ENCODE results near the gene CLEC5A.
"Not testable (repeated sequence)": the region's sequence is repeated elsewhere in the genome, so short reads cannot be mapped to it uniquely, and the experiment has no call there.

Gene CLEC5A

GRCh38 chr7:141946796-141947195, at the start of gene CLEC5A:
CLEC5A (minus strand) TSS chr7:141946974; CDS start chr7:141946292, 682 bp downstream.
- in situ Hi-C loops (cut with MboI; ENCODE audit: low sequenced_read_pairs), result no loop called here

GRCh38 chr7:141993354-141993753, 46.6 kb upstream of the CLEC5A start:
- in situ Hi-C loops (cut with MboI; ENCODE audit: low sequenced_read_pairs), result no loop called here

GRCh38 chr7:141992688-141993087, 45.9 kb upstream of the CLEC5A start:
- in situ Hi-C loops (cut with MboI; ENCODE audit: low sequenced_read_pairs), result no loop called here

GRCh38 chr7:141992156-141992555, 45.4 kb upstream of the CLEC5A start:
- in situ Hi-C loops (cut with MboI; ENCODE audit: low sequenced_read_pairs), result no loop called here

- in situ Hi-C loops (cut with MboI; ENCODE audit: low sequenced_read_pairs), result no loop called here
Measured at GRCh38 chr7:141991140-141991539, 44.4 kb upstream of the CLEC5A start.

GRCh38 chr7:141990011-141990725, 43.4 kb upstream of the CLEC5A start:
- in situ Hi-C loops (cut with MboI; ENCODE audit: low sequenced_read_pairs), result no loop called here

- in situ Hi-C loops (cut with MboI; ENCODE audit: low sequenced_read_pairs), result not testable (repeated sequence)
Measured at GRCh38 chr7:141987803-141988202, 41.0 kb upstream of the CLEC5A start.

- in situ Hi-C loops (cut with MboI; ENCODE audit: low sequenced_read_pairs), result no loop called here
Measured at GRCh38 chr7:141986923-141987322, 40.1 kb upstream of the CLEC5A start.

- in situ Hi-C loops (cut with MboI; ENCODE audit: low sequenced_read_pairs), result not testable (repeated sequence)
Measured at GRCh38 chr7:141985926-141986325, 39.2 kb upstream of the CLEC5A start.

- in situ Hi-C loops (cut with MboI; ENCODE audit: low sequenced_read_pairs), result no loop called here
Measured at GRCh38 chr7:141979568-141979967, 32.8 kb upstream of the CLEC5A start.

GRCh38 chr7:141978351-141978750, 31.6 kb upstream of the CLEC5A start:
- in situ Hi-C loops (cut with MboI; ENCODE audit: low sequenced_read_pairs), result no loop called here

- in situ Hi-C loops (cut with MboI; ENCODE audit: low sequenced_read_pairs), result no loop called here
Measured at GRCh38 chr7:141976524-141977245, 29.9 kb upstream of the CLEC5A start.

GRCh38 chr7:141975806-141976523, 29.2 kb upstream of the CLEC5A start:
- in situ Hi-C loops (cut with MboI; ENCODE audit: low sequenced_read_pairs), result no loop called here

- in situ Hi-C loops (cut with MboI; ENCODE audit: low sequenced_read_pairs), result no loop called here
Measured at GRCh38 chr7:141974831-141975230, 28.1 kb upstream of the CLEC5A start.

GRCh38 chr7:141973673-141974072, 26.9 kb upstream of the CLEC5A start, which contains the start of gene TAS2R38:
TAS2R38 (minus strand) TSS chr7:141973773; CDS start chr7:141973689, 84 bp downstream.
- in situ Hi-C loops (cut with MboI; ENCODE audit: low sequenced_read_pairs), result no loop called here

GRCh38 chr7:141960687-141961422, 14.1 kb upstream of the CLEC5A start:
- in situ Hi-C loops (cut with MboI; ENCODE audit: low sequenced_read_pairs), result no loop called here

- in situ Hi-C loops (cut with MboI; ENCODE audit: low sequenced_read_pairs), result no loop called here
Measured at GRCh38 chr7:141956084-141956483, 9.3 kb upstream of the CLEC5A start.

- in situ Hi-C loops (cut with MboI; ENCODE audit: low sequenced_read_pairs), result no loop called here
Measured at GRCh38 chr7:141954334-141954733, 7.6 kb upstream of the CLEC5A start.

- in situ Hi-C loops (cut with MboI; ENCODE audit: low sequenced_read_pairs), result no loop called here
Measured at GRCh38 chr7:141952461-141952860, 5.7 kb upstream of the CLEC5A start.

- in situ Hi-C loops (cut with MboI; ENCODE audit: low sequenced_read_pairs), result no loop called here
Measured at GRCh38 chr7:141950806-141951205, 4.0 kb upstream of the CLEC5A start.

GRCh38 chr7:141949911-141950310, 3.1 kb upstream of the CLEC5A start:
- in situ Hi-C loops (cut with MboI; ENCODE audit: low sequenced_read_pairs), result no loop called here

Measured in hTERT RPE-1 (cell line).